ENCODE data around the gene BBC3.

- TF ChIP-seq POLR2A (IDR thresholded peaks at IDR 0.05) = no peak
- TF ChIP-seq CTCF (IDR thresholded peaks at IDR 0.05 in 4 of 5, conservative IDR thresholded peaks at IDR 0.05 in 1 of 5) = no peak
Measured at GRCh38 chr19:47267350-47267759, 36.4 kb upstream of the BBC3 start.

Data from gastrocnemius medialis (tissue), 4 donors.